Sigmoid colon (tissue), 4 donors: ENCODE results near the gene CRISPLD2.

Experiments used
- POLR2A ChIP-seq, 2 donors: fragments of 450-650 bp; IDR thresholded peaks; one replicate each; pipeline ENCODE4 v1.6.1; 2016; ENCODE audit warnings: antibody characterized with exemption in 2 of 2, mild to moderate bottlenecking in 2 of 2, moderate library complexity in 2 of 2
- POLR2AphosphoS5 ChIP-seq, 4 donors: sonication (generic); formaldehyde crosslinking; IDR thresholded peaks; one replicate each; pipeline ENCODE4 v1.6.1; 2017; ENCODE audit warnings: antibody characterized with exemption in 4 of 4
- TF ChIP-seq, protein P1 (sequence below), 4 experiments: fragments of 450-650 bp in 3 of 4; fragments of 200-600 bp in 1 of 4; IDR thresholded peaks; one replicate each; pipeline ENCODE4 v1.5.1; 2016 to 2019; ENCODE audit warnings: antibody characterized with exemption in 4 of 4, mild to moderate bottlenecking in 3 of 4, moderate library complexity in 2 of 4

DNA sequence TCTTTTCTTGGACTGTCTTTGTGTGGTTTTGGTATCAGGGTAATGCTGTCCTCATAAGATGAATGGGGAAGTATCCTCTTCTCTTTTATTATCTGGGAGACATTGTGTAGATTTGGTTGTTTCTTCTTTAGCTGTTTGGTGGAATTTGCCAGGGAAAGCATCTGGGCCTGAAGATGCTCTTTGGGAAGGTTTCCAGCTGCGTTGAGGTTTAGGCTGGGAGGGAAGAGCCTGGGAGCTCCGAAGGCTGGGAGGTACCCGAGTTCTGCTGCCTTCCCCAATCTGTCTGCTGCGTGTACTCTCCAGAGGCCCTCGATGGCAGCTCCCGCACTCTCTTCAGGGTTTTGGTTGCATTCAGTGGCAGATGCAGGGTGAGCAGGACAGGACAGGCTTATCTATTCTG lies 25.6 kb upstream of the CRISPLD2 start:
- TF ChIP-seq, protein P1, sequence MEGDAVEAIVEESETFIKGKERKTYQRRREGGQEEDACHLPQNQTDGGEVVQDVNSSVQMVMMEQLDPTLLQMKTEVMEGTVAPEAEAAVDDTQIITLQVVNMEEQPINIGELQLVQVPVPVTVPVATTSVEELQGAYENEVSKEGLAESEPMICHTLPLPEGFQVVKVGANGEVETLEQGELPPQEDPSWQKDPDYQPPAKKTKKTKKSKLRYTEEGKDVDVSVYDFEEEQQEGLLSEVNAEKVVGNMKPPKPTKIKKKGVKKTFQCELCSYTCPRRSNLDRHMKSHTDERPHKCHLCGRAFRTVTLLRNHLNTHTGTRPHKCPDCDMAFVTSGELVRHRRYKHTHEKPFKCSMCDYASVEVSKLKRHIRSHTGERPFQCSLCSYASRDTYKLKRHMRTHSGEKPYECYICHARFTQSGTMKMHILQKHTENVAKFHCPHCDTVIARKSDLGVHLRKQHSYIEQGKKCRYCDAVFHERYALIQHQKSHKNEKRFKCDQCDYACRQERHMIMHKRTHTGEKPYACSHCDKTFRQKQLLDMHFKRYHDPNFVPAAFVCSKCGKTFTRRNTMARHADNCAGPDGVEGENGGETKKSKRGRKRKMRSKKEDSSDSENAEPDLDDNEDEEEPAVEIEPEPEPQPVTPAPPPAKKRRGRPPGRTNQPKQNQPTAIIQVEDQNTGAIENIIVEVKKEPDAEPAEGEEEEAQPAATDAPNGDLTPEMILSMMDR (IDR thresholded peaks at IDR 0.05): no peak
- TF ChIP-seq POLR2A (IDR thresholded peaks at IDR 0.05) (no peak), POLR2AphosphoS5 (IDR thresholded peaks at IDR 0.05) (no peak)
